Aorta (tissue), 5 donors: ENCODE data around the gene DPT. TPM values are rescaled to one million over a fixed set of nuclear protein-coding genes. Genes with fewer than 3 reads are reported as not detected.

Source experiments
- ATAC-seq: fragments of 200-7000 bp; cut with Tn5 transposase; one replicate; pipeline ENCODE4 v1.9.1; 2022; ENCODE audit warnings: moderate library complexity; ENCODE audit not compliant: low FRiP score
- DNase-seq, 2 donors: peaks; one replicate each; pipeline ENCODE4 v3.0.0-alpha.2; 2020
- H3K27ac ChIP-seq, 2 donors: one replicate each; pipeline ENCODE4 v1.5.1; 2013; ENCODE audit warnings: low read length in 2 of 2, mild to moderate bottlenecking in 2 of 2, moderate library complexity in 2 of 2, control low read depth in 1 of 2, inconsistent platforms in 1 of 2, low read depth in 1 of 2
- H3K27me3 ChIP-seq, 2 donors: one replicate each; pipeline ENCODE4 v1.6.1; 2013; ENCODE audit warnings: control low read depth in 1 of 2, low read length in 1 of 2, mild to moderate bottlenecking in 1 of 2, moderate library complexity in 1 of 2; ENCODE audit not compliant: insufficient read depth in 2 of 2, control insufficient read depth in 1 of 2
- H3K36me3 ChIP-seq, 2 donors: one replicate each; pipeline ENCODE4 v1.6.1; 2013; ENCODE audit warnings: control low read depth in 1 of 2, low read length in 1 of 2, mild to moderate bottlenecking in 1 of 2; ENCODE audit not compliant: insufficient read depth in 2 of 2, control insufficient read depth in 1 of 2
- H3K4me1 ChIP-seq, 2 donors: one replicate each; pipeline ENCODE4 v1.6.1; 2013; ENCODE audit warnings: low read length in 2 of 2, control low read depth in 1 of 2, mild to moderate bottlenecking in 1 of 2, moderate library complexity in 1 of 2; ENCODE audit not compliant: insufficient read depth in 2 of 2, control insufficient read depth in 1 of 2
- H3K4me3 ChIP-seq, 2 donors: one replicate each; pipeline ENCODE4 v1.5.1; 2013; ENCODE audit warnings: low read length in 2 of 2, control low read depth in 1 of 2, mild to moderate bottlenecking in 1 of 2
- H3K9me3 ChIP-seq: one replicate; pipeline ENCODE4 v1.6.1; 2013; ENCODE audit warnings: mild to moderate bottlenecking, low read length; ENCODE audit not compliant: control insufficient read depth
- WGBS, 2 donors: extraction: QIAGEN DNeasy Blood & Tissue Kit; methylation state at CpG; one replicate each; pipeline ENCODE4 v1.1.7; 2013; 5-methylcytosine and 5-hydroxymethylcytosine counted together
- intact Hi-C, 2 donors: fragments of 100-400 bp; cut with DNase I; formaldehyde crosslinking; loops; one replicate each; pipeline versions ENCODE4 v1.14.2 to v1.15.0; 2022
- polyA plus RNA-seq, 2 donors: library from polyadenylated mRNA; stranded (reverse); fragments of 200-250 nt; gene quantifications; one replicate each; pipeline ENCODE4 v1.2.3, GENCODE V29; 2013
- total RNA-seq, 2 donors: library from RNA; stranded (reverse); fragmentation: NEBNext Ultra II Directional; extraction: Animal tissue kit (Norgen Biotek cat#: 25700); gene quantifications; one replicate each; pipeline ENCODE4 v1.2.1, GENCODE V29; 2021
- donor health status: healthy with polysubstance abuse.
- donor health status: Bipolar disorder and iron deficiency.
- donor health status: DM: no; HTN: no; CAD: no.
- donor health status: DM: no; HTN: no; CAD: no.
- donor health status: DM: yes; HTN: yes; CAD: no.

Gene DPT
- total and polyA plus RNA-seq, 4 donors, result 32.5 to 73.2 (median 48.9) TPM

- ATAC-seq (no peak), DNase-seq (no peak)
- Histone ChIP-seq H3K27ac (no peak overlapping the region), H3K4me3 (no peak overlapping the region), H3K36me3 (no peaks in the 10 kb centered on the region), H3K9me3 (no peaks in the 10 kb centered on the region), H3K27me3 (no peaks in the 10 kb centered on the region), H3K4me1 (peaks cover 0 to 13% of the 10 kb centered on the region in 2 donors)
- WGBS, 2 donors, result 63 to 70% methylated on average over 5 of the region's 5 CpGs
- intact Hi-C loops, result no loop called here
These were observed 40.2 kb downstream of the DPT start for GRCh38 chr1:168688644-168689326.

DNA sequence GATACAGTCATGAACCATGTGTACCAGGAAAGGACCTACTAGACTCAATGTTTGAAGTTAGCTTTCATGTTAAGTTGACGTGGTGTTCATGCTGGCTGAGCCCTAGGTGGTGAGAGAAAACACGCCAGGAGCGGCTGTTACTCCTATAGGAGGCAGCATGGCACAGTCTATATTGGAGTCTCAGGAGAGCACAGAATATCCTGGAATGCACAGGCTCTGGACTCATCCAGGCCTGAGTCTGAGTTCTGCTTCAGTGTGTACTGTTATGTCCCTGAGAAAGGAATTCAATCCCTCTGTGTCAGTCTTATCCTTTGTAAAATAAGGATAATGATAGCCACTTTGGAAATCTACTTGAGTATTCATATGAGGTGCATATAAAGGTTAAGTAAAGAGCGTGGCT lies 41.2 kb downstream of the DPT start:
- intact Hi-C loops, result no loop called here
- 85 to 96% methylated on average over 4 of the region's 4 CpGs for WGBS, 2 donors
- Histone ChIP-seq H3K4me3 (no peak overlapping the region), H3K4me1 (peaks cover 0 to 13% of the 10 kb centered on the region in 2 donors), H3K27ac (no peak overlapping the region), H3K36me3 (no peaks in the 10 kb centered on the region), H3K9me3 (no peaks in the 10 kb centered on the region), H3K27me3 (no peaks in the 10 kb centered on the region)
- DNase-seq (no peak), ATAC-seq (no peak)

- H3K9me3 ChIP-seq, result no peaks in the 10 kb centered on the region
- no peak overlapping the region for H3K27ac ChIP-seq
- no peak overlapping the region for H3K4me3 ChIP-seq
- no peaks in the 10 kb centered on the region for H3K27me3 ChIP-seq
- no peaks in the 10 kb centered on the region for H3K36me3 ChIP-seq
- ATAC-seq (no peak), DNase-seq (no peak)
- 90 to 96% methylated on average over 2 of the region's 2 CpGs for WGBS, 2 donors
- intact Hi-C loops, result no loop called here
- H3K4me1 ChIP-seq, result peaks cover 0 to 13% of the 10 kb centered on the region in 2 donors
These were observed 42.3 kb downstream of the DPT start for GRCh38 chr1:168686666-168687065.

- Histone ChIP-seq H3K27ac (no peak overlapping the region), H3K27me3 (no peaks in the 10 kb centered on the region), H3K36me3 (no peaks in the 10 kb centered on the region), H3K4me3 (no peak overlapping the region), H3K4me1 (no peaks in the 10 kb centered on the region), H3K9me3 (no peaks in the 10 kb centered on the region)
- ATAC-seq (no peak), DNase-seq (no peak)
- WGBS, 2 donors, result 100% methylated on average over 1 of the region's 1 CpG
- intact Hi-C loops, result no loop called here
These were observed 45.1 kb downstream of the DPT start for GRCh38 chr1:168683871-168684270.

GRCh38 chr1:168676861-168677260 lies 52.1 kb downstream of the DPT start:
- ATAC-seq (no peak), DNase-seq (no peak)
- intact Hi-C loops, result no loop called here
- H3K27ac ChIP-seq, result no peak overlapping the region
- H3K4me1 ChIP-seq, result no peaks in the 10 kb centered on the region
- no peaks in the 10 kb centered on the region for H3K36me3 ChIP-seq
- no peak overlapping the region for H3K4me3 ChIP-seq
- no peaks in the 10 kb centered on the region for H3K27me3 ChIP-seq
- H3K9me3 ChIP-seq, result peaks cover under 1% of the 10 kb centered on the region
- WGBS, 2 donors, result 92 to 98% methylated on average over 1 of the region's 1 CpG

DNA sequence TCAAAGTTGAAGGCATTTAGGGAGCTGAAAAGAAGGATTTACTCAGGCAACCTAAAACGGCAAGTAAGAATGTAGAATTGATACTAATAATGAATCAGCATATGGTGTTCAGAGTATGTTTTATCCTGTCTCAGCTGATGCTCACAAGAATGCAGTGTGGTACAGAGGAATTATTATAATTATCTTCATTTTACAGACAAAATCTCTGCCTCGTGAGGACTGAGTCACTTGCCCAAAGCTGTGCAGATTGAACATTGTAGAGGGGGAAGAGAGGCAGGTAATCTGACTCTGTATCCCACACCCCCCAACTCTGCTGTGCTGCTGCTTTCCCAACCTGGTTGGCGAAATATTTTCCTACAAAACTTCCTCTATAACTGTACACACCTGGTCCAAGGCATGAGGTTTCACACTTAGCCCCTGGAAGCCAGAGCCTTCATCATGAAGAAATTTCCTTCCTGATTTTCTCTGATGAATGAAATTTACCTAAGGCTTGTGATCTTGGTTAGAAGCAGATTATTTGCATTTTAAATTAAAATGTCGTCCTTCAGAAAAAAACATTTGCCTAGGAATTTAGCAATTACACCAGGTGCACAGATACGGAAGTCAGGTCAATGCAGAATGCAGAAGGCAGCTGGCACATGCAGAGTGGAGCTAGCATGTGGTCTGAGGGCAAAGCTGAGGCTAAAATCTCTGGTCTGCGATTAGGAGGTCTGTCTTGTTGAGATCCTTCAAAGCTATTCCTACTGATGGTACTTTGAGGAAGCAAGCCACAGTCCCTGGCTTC lies 52.8 kb downstream of the DPT start:
- H3K4me3 ChIP-seq, result no peak overlapping the region
- no peaks in the 10 kb centered on the region for H3K36me3 ChIP-seq
- intact Hi-C loops, result no loop called here
- H3K27me3 ChIP-seq, result no peaks in the 10 kb centered on the region
- DNase-seq (no peak), ATAC-seq (no peak)
- no peak overlapping the region for H3K27ac ChIP-seq
- 77 to 84% methylated on average over 6 of the region's 6 CpGs for WGBS, 2 donors
- peaks cover 3% of the 10 kb centered on the region for H3K9me3 ChIP-seq
- H3K4me1 ChIP-seq, result no peaks in the 10 kb centered on the region

- H3K36me3 ChIP-seq, result no peaks in the 10 kb centered on the region
- no peak overlapping the region for H3K27ac ChIP-seq
- no peaks in the 10 kb centered on the region for H3K4me1 ChIP-seq
- intact Hi-C loops, result no loop called here
- peaks cover 3% of the 10 kb centered on the region for H3K9me3 ChIP-seq
- DNase-seq (no peak), ATAC-seq (no peak)
- H3K27me3 ChIP-seq, result no peaks in the 10 kb centered on the region
- no peak overlapping the region for H3K4me3 ChIP-seq
- WGBS, 2 donors, result 48 to 62% methylated on average over 2 of the region's 2 CpGs
These were observed 54.9 kb downstream of the DPT start for GRCh38 chr1:168673974-168674683.

GRCh38 chr1:168672278-168672677 lies 56.7 kb downstream of the DPT start:
- ATAC-seq, result no peak
- H3K27me3 ChIP-seq, result no peaks in the 10 kb centered on the region
- no peak overlapping the region for H3K27ac ChIP-seq
- DNase-seq, result no peak
- 98% methylated on average over 1 of the region's 1 CpG for WGBS, 2 donors
- H3K36me3 ChIP-seq, result no peaks in the 10 kb centered on the region
- no peak overlapping the region for H3K4me3 ChIP-seq
- no peaks in the 10 kb centered on the region for H3K4me1 ChIP-seq
- intact Hi-C loops, result no loop called here
- peaks cover 3% of the 10 kb centered on the region for H3K9me3 ChIP-seq
